SIG-M5 treated with dmso at 0.1 percent for 504 hours (cell line): ENCODE measurements around the gene RTTN.

ENCODE experiments used
- DNase-seq: peaks from one replicate; lab custom pipeline; 2025; ENCODE audit not compliant: unreplicated experiment; lab: John Stamatoyannopoulos, UW

The RTTN gene

DNA sequence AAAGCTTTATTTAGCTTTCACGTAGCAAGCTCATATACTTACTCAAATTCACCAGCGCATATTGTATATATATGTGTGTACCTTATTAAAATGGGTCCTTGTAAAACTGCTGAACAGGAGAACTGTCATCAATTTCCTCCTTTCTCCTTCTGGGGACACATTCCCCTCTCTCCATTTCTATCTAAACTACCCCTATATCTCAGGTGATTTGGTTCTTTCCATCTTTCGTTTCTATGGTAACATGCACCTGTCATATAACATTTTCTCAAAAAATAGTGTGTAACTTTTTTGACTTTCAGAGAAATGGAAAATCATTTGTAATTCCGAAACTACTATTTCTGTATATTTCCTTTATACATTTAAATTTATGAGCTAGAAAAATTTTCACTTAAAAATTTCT is 174.3 kb downstream of the RTTN start:
- DNase-seq = no peak

DNA sequence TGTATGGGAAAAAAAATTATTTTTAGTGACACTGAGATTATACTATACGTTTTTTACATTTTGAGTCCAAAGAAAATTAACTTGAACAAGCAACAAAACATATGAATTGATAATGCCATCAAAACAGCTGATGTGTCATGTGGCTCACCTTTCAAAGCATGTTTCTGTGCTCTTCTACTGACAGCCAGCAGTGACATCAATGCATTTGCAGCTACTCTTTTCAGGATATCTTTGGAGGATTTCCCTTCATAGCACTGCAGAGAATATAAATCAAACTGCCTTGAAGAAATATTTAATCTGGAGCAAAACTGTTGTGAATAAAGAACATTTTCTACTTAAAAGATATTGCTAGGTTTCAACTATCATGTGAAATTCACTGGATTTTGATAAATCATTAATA is 174.8 kb downstream of the RTTN start:
- no peak for DNase-seq

GRCh38 chr18:70029163-70029562 is 176.3 kb downstream of the RTTN start:
- DNase-seq = no peak

GRCh38 chr18:70028734-70029133 is 176.8 kb downstream of the RTTN start:
- DNase-seq = no peak

DNA sequence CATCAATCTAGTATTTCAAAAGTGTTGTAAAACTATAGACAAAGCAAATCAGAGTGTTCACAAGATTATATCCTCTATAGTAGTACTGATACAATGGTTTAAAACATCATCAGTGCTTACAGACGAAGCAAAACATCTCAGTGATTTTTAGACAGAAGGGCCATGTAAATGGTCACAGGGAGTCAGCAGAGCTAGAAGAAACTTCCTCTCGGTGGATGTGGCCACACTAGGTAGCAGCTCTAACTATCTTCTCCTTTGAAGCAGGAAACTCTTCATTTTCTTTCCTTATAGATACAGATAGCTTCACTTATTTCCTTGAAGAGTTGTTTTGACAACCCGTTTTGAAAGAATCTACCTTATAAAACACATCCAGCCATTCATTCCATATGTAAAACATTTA is 177.4 kb downstream of the RTTN start:
- no peak for DNase-seq

DNA sequence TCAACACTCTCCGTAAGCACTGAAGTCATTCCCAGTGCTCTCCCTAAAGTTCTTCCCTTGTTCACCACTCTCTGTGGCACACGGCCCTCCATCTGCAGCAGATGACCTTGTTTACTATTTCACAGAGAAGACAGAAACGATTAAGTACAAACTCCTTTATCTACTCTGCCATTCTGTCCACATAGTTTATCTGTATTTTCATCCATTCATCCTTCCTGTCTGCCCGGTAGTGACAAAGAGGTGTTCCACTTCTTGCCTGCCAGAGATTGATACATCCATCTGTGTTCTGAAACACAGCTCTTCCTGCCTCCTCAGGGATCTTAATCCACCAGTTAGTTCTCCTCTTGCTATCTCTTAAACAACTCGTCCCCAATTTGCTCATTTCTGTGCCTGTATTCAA is 179.9 kb downstream of the RTTN start:
- DNase-seq = no peak

GRCh38 chr18:70024829-70025228 is 180.7 kb downstream of the RTTN start:
- DNase-seq = no peak

DNA sequence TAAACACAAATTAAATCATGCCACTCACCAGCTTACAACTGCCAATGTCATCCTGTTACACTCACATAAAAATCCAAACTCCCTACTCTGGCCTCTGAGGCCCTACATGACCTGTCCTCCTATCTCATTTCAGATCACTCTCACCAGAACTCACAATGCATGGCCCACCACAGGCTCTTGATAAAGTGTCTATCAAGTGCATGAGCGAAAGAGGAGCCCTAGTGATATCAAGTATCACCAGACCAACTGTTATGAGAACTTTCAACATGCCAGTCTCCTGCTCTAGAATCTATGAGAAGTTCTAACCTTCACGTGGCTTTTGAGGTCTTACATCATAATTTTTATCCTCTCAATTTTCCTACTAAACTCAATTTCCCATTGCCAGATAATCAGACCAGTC is 181.4 kb downstream of the RTTN start:
- no peak for DNase-seq

GRCh38 chr18:70022636-70023035 is 182.9 kb downstream of the RTTN start:
- no peak for DNase-seq

- DNase-seq = no peak
Measured at GRCh38 chr18:70021498-70021897, 184.0 kb downstream of the RTTN start.

DNA sequence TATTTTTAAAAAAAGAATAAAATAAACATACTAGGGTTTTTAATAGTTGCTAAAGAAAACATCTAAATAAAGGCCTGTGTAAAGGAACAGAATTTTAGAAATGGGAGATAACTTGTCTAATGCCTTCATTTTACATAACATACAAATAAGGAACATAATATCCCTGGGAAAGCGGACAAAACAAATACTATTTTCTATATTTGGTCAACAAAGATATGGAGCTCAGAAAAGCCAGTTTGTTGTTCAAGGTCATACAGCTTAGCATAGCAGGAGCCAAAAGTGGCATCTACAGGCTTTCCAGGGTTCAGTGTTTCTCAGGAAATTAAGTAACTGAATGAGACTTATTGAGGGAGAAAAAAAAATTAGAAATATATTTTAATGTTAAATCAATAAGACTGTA is 184.4 kb downstream of the RTTN start:
- no peak for DNase-seq

DNA sequence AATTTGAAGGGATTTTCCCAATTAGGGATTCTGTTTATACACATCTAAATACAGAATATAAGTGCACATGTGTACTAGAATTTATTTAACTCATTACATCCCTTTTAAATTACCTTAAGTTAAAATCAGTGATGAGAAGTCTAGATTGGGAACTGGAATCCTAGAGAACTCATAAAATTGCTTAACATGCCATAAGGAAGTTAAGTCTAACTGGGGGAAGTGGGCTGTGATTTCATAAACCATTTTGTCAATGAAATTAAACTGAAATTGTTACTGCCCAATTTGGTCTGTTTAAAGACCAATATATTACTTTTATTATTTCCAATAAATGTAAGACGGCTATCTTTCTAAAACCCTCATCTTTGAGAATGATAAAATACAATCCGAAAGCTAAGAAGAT is 185.5 kb downstream of the RTTN start:
- no peak for DNase-seq

GRCh38 chr18:70019136-70019535 is 186.4 kb downstream of the RTTN start:
- no peak for DNase-seq

DNA sequence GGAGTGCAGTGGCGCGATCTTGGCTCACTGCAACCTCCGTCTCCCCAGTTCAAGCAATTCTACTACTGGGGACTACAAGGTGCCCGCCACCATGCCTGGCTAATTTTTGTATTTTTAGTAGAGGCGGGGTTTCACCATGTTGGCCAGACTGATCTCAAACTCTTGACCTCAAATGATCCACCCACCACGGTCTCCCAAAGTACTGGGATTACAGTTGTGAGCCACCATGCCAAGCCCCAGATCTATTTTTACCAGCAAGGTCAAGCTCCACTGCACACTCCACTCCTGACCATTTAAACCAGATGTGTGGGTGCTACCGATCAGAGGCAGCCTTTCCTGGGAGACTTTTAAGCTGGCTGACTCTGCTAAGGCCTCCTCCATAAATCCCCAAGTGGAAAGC is 190.4 kb downstream of the RTTN start:
- DNase-seq = no peak

DNA sequence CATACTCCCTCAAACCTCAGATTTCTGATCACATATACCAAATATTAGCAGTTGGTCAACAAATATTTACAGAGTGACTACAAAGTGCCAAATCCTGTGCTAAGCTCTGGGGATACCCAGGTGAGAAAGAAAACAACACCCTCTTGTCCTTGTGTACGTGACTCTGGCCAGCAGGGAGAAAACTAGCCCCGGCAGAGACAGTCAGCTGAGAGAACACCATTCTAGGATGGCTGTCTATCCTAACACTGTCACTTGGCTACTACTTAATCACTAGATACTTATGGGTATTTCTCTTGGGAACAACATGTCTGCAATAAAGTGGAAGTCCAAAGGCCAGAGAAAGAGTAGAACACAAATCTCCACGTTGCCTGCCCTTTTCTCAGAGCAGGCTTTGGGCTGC is 199.9 kb downstream of the RTTN start:
- DNase-seq = no peak

GRCh38 chr18:70004696-70005095 is 200.8 kb downstream of the RTTN start:
- DNase-seq = no peak

DNA sequence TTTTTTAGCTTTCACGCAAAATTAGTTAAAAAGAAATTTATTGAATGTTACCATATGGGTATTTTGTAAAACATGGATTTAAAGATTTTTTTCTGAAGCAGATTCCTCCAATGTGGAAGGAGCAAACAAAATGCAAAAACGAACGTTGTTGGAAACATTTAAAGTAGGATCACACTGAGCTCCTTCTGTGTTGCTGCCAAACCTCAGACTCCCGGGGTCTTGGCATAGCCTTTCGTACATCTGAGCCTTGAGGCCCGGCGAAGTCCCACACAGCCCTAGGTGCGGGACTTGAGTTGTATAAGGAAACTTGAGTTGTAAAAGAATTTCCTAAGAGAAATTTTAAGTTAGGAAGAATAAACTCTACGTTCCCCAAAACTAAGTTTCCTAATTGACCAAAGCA is 205.8 kb downstream of the RTTN start:
- DNase-seq = no peak

GRCh38 chr18:69998523-69998987 is 206.9 kb downstream of the RTTN start:
- DNase-seq = no peak

DNA sequence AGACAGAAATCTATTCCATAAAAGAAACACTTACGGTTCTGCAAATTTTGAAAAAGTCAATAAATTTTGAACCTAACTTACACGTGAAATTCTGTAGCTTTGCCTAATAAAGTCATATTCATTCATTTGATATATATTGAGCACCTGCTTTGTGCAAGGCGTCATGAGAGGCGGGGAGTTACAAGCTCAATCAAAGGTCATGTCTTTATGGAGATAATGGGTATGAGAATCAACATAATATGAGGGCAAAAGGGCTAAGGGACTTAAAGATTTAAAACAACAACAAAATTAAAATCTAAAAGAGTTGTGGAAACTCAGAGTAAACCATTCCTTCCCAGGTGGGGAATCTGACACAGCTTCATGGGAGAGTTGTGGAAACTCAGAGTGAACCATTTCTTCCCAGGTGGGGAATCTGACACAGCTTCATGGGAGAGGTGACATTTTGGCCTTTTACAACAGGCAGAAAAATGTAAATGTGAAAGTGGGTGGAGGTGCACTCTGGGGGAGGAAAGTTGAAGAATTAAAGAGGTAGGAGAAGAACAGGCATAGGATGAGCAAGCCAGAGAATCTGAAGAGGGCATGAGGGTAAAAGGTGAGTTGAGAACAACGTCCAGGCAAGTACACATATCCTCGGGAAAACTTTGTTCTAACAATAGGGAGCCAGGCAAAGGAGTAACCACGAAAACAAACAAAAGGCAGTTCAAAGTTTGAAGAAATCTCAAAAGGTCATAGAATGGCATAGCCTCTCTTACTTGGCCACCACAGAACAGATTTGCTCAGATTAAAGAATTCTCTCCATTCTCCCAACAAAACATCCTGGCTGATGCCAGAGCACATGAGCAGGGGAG is 208.3 kb downstream of the RTTN start:
- DNase-seq = no peak

DNA sequence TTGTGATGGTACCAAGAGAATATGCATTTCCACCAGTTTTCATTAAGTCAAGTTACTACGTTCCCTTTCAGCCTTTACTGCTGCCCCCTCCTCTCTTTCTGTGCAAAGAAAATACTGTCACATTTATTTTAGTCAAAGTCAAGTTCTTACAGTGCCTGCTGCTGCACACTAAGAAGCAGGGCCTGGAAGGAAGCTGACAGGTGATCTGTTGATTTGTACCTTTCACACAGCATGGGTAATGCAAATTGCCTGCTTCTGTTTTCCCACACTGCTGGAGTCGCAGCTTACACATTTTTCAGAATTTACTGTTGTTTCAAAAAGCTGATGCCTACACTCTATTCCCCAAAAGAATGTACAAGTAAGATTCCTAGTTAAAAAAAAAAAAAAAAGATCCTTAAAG is 209.1 kb downstream of the RTTN start:
- no peak for DNase-seq

DNA sequence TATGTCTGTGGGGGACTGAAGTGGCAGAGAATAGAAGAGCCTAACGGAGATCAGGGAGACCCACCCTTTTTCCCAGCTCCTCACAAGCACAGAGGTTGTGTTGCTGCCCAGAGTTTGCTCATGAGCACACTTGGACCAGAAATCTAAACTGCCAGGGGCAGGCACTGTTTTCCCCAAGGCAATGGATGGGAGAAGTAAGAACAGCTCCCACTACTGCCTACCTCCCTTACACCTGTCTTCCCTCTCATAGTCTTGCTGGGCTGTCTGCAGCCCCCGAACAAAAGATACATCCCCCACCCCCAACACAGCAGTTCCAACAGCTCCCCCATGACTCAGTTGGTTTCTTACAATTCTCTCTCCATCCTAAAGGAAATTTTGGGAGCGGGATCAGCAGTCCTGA is 209.7 kb downstream of the RTTN start:
- no peak for DNase-seq

GRCh38 chr18:69992776-69993175 is 212.7 kb downstream of the RTTN start:
- DNase-seq = no peak

DNA sequence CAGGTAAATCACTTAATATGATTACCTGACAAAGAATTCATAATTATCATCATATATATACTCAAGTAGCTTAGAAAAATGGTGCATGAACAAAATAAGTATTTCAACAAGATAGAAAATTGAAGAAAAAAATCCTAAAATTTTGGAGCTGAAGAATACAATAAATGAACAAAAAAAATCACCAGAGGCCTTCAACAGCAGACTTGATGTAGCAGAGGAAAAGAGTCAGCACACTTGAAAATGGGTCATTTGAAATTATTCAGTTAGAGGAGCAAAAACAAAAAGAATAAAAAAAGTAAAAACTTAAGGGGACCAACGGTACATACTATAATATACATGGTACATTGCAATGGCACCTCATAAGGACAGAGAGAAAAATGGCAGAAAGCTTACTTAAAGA is 217.6 kb downstream of the RTTN start:
- DNase-seq = no peak
